Endodermal cell (in vitro differentiated cells): ENCODE results near the gene RBM44. TPM values are rescaled to one million over a fixed set of nuclear protein-coding genes. Genes with fewer than 3 reads are reported as not detected.

Experiments used
- DNase-seq: peaks from one replicate; pipeline ENCODE4 v3.0.0-alpha.2; 2017
- H3K27ac ChIP-seq: 2 replicates; pipeline ENCODE4 v1.5.1; 2013; ENCODE audit warnings: mild to moderate bottlenecking, low read depth, low read length, moderate library complexity
- H3K27me3 ChIP-seq: 2 replicates; pipeline ENCODE4 v1.6.1; 2013; ENCODE audit warnings: mild to moderate bottlenecking, low read length, moderate library complexity; ENCODE audit not compliant: insufficient read depth, control insufficient read depth, poor library complexity, severe bottlenecking
- H3K36me3 ChIP-seq: 2 replicates; pipeline ENCODE4 v1.7.0; 2013; ENCODE audit warnings: mild to moderate bottlenecking, low read length, moderate library complexity; ENCODE audit not compliant: control insufficient read depth, insufficient read depth
- H3K4me1 ChIP-seq: one replicate; pipeline ENCODE4 v1.7.0; 2013; ENCODE audit warnings: low read length; ENCODE audit not compliant: control insufficient read depth, insufficient read depth
- H3K4me3 ChIP-seq: 2 replicates; pipeline ENCODE4 v1.5.1; 2013; ENCODE audit warnings: mild to moderate bottlenecking, low read length, moderate library complexity
- H3K9ac ChIP-seq: 2 replicates; pipeline ENCODE4 v1.6.1; 2013; ENCODE audit warnings: mild to moderate bottlenecking, low read length, moderate library complexity; ENCODE audit not compliant: poor library complexity, severe bottlenecking; ENCODE audit errors: extremely low read depth
- H3K9me3 ChIP-seq: 2 replicates; pipeline ENCODE4 v1.6.1; 2013; ENCODE audit warnings: mild to moderate bottlenecking, low read length, moderate library complexity; ENCODE audit not compliant: control insufficient read depth
- H3K27ac Mint-ChIP-seq: 2 replicates; pipeline ENCODE4 v1.8.0; 2020; ENCODE audit warnings: mixed read lengths
- H3K27me3 Mint-ChIP-seq: 2 replicates; pipeline ENCODE4 v1.8.0; 2021; ENCODE audit warnings: mild to moderate bottlenecking, mixed read lengths; ENCODE audit not compliant: insufficient read depth
- H3K36me3 Mint-ChIP-seq: 2 replicates; pipeline ENCODE4 v1.8.0; 2020; ENCODE audit warnings: low read depth, mixed read lengths
- H3K4me1 Mint-ChIP-seq: 2 replicates; pipeline ENCODE4 v1.8.0; 2020; ENCODE audit warnings: mixed read lengths
- H3K4me3 Mint-ChIP-seq: 2 replicates; pipeline ENCODE4 v1.8.0; 2020; ENCODE audit warnings: mild to moderate bottlenecking, moderate library complexity, mixed read lengths
- H3K9me3 Mint-ChIP-seq: 2 replicates; pipeline ENCODE4 v1.8.0; 2020; ENCODE audit warnings: mild to moderate bottlenecking, mixed read lengths
- CTCF ChIP-seq: fragments of 200-600 bp; sonication (generic); conservative IDR thresholded peaks from 2 replicates; pipeline ENCODE4 v1.5.0; 2021; ENCODE audit warnings: antibody characterized with exemption, mild to moderate bottlenecking
- WGBS, 2 experiments: methylation state at CpG; one replicate each; pipeline versions ENCODE4 v1.1.5 to v1.1.7; 2013; ENCODE audit warnings: missing lambda C conversion rate in 2 of 2, mixed read lengths in 1 of 2; ENCODE audit not compliant: insufficient coverage in 1 of 2, insufficient read length in 1 of 2; 5-methylcytosine and 5-hydroxymethylcytosine counted together
- total RNA-seq, 2 donors: library from RNA; stranded (reverse); fragmentation: NEBNext Ultra II Directional in 1 of 2; extraction: Animal tissue kit (Norgen Biotek cat#: 25700) in 1 of 2; gene quantifications; 2 replicates in 1 of 2; 3 replicates in 1 of 2; pipeline ENCODE4 v1.2.1, GENCODE V29; 2021

Gene RBM44
- total RNA-seq, 2 donors from 2014 or later, result 0.42 to 1.2 TPM

- peaks cover 81% of the 10 kb centered on the region for H3K36me3 Mint-ChIP-seq
- WGBS, 2 experiments, result 87 to 93% methylated on average over 3 of the region's 3 CpGs
- no peaks in the 10 kb centered on the region for H3K27me3 Mint-ChIP-seq
- H3K36me3 ChIP-seq, result peaks cover 93% of the 10 kb centered on the region
- peaks cover 12% of the 10 kb centered on the region for H3K4me1 ChIP-seq
- no peak overlapping the region for H3K27ac Mint-ChIP-seq
- no peaks in the 10 kb centered on the region for H3K9me3 ChIP-seq
- no peaks in the 10 kb centered on the region for H3K9me3 Mint-ChIP-seq
- no peak overlapping the region for H3K4me3 Mint-ChIP-seq
- TF ChIP-seq CTCF, result no peak
- H3K4me3 ChIP-seq, result no peak overlapping the region
- DNase-seq, result no peak
- no peaks in the 10 kb centered on the region for H3K27me3 ChIP-seq
- peaks cover 10% of the 10 kb centered on the region for H3K4me1 Mint-ChIP-seq
- no peak overlapping the region for H3K9ac ChIP-seq
- no peak overlapping the region for H3K27ac ChIP-seq
These were observed 44.4 kb upstream of the RBM44 start for GRCh38 chr2:237754182-237754581.

DNA sequence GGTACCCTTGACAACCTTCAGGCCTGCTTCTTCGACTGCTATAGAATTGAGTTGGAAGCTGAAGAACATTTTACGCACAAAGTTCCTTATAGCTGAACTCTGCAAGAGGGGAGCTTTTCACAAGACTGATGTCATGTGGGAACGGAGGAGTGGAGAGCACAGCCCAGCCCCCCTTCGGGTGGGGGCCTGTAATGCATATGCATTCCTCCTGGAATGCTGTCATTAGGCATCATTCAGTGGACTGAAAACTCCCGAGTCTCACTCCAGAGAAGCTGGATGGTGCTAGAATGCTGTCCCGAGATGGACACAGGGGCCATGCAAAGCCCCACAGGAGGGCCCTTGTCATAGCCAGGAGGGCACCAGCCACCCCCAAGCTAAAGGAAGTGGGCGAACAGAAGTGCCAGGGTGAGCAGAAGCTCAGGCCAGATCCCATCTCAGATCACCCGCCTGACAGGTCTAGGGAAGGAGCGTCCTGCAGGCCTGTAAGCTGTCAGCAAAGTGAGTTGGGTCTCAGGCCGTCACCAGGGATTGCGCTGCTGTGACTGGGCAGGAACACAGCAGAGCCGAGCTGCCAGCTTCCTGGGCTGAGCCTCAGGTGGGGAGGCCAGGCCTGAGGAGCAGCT, 43.8 kb upstream of the RBM44 start:
- Histone ChIP-seq H3K4me1 (peaks cover 12% of the 10 kb centered on the region), H3K9ac (no peak overlapping the region), H3K27ac (no peak overlapping the region), H3K36me3 (peaks cover 93% of the 10 kb centered on the region), H3K4me3 (no peak overlapping the region), H3K9me3 (no peaks in the 10 kb centered on the region), H3K27me3 (no peaks in the 10 kb centered on the region)
- H3K4me3 Mint-ChIP-seq, result no peak overlapping the region
- TF ChIP-seq CTCF, result no peak
- WGBS, 2 experiments, result 89 to 97% methylated on average over 8 to 12 of the region's 12 CpGs
- H3K9me3 Mint-ChIP-seq, result no peaks in the 10 kb centered on the region
- DNase-seq, result no peak
- no peaks in the 10 kb centered on the region for H3K27me3 Mint-ChIP-seq
- H3K27ac Mint-ChIP-seq, result no peak overlapping the region
- H3K36me3 Mint-ChIP-seq, result peaks cover 81% of the 10 kb centered on the region
- peaks cover 10% of the 10 kb centered on the region for H3K4me1 Mint-ChIP-seq

DNA sequence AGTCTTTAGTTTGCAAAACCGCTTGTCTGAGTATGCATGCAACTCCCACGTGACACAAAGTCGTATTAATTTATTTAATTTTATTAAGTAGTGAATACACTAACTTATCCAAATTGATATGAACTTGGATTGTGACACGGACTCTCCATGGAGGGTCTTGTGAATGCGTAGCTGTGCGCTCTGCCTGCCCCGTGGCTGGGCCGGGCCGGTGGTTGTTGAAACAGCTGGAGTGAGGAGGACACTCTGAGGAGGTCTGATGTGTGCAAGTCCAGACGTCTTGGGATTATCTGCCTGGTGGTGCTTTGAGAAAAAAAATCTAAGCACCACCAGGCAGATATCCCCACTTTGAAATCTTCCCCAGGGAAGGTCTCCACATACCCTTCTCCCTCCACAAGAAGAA, 41.0 kb upstream of the RBM44 start:
- H3K9me3 ChIP-seq, result no peaks in the 10 kb centered on the region
- H3K4me1 ChIP-seq, result peaks cover 12% of the 10 kb centered on the region
- no peak overlapping the region for H3K4me3 Mint-ChIP-seq
- TF ChIP-seq CTCF, result no peak
- H3K9me3 Mint-ChIP-seq, result no peaks in the 10 kb centered on the region
- H3K27me3 Mint-ChIP-seq, result no peaks in the 10 kb centered on the region
- H3K4me3 ChIP-seq, result no peak overlapping the region
- H3K27ac ChIP-seq, result no peak overlapping the region
- H3K27me3 ChIP-seq, result no peaks in the 10 kb centered on the region
- no peak for DNase-seq
- peaks cover 10% of the 10 kb centered on the region for H3K4me1 Mint-ChIP-seq
- no peak overlapping the region for H3K27ac Mint-ChIP-seq
- no peak overlapping the region for H3K9ac ChIP-seq
- 95% methylated on average over 8 of the region's 10 CpGs; no CpG with 5 or more reads in 1 of the 2 experiments for WGBS, 2 experiments
- H3K36me3 Mint-ChIP-seq, result peaks cover 82% of the 10 kb centered on the region
- H3K36me3 ChIP-seq, result peaks cover 91% of the 10 kb centered on the region
